Panc1 (cell line): ENCODE results near the gene GABRR1. TPM values are rescaled to one million over a fixed set of nuclear protein-coding genes. Genes with fewer than 3 reads are reported as not detected.

ENCODE experiments used
- ATAC-seq: fragments of 200-7000 bp; cut with Tn5 transposase; 2 replicates; pipeline ENCODE4 v1.9.1; 2020; ENCODE audit warnings: mild to moderate bottlenecking, moderate library complexity
- BruUV-seq: library from RNA; stranded (reverse); fragments of 400-500 nt; replicated peaks from 2 replicates; lab custom pipeline; 2021; lab: Mats Ljungman, UMichigan
- CTCF ChIA-PET: fragments of 300-600 bp; sonication (Branson Sonifier 250); formaldehyde crosslinking; loops from one replicate; lab custom pipeline; 2022; ENCODE audit warnings: antibody characterized with exemption; lab: Charles Lee
- POLR2A ChIA-PET: fragments of 300-600 bp; sonication (Branson Sonifier 250); formaldehyde crosslinking; loops from one replicate; lab custom pipeline; 2022; ENCODE audit warnings: antibody characterized with exemption; lab: Charles Lee
- DNase-seq: peaks from one replicate; pipeline ENCODE4 v3.0.0-alpha.2; 2010; ENCODE audit warnings: low read depth, low spot score
- H3K27ac ChIP-seq: 2 replicates; pipeline ENCODE4 v1.5.1; 2011; ENCODE audit warnings: mild to moderate bottlenecking, low read length, inconsistent platforms
- H3K27me3 ChIP-seq: fragments of 200-500 bp; sonication (Bioruptor generic); 2 replicates; pipeline ENCODE4 v1.6.0; 2014; ENCODE audit warnings: low read length, inconsistent platforms; ENCODE audit not compliant: control insufficient read depth, insufficient read depth
- H3K36me3 ChIP-seq: fragments of 200-500 bp; sonication (Bioruptor generic); 2 replicates; pipeline ENCODE4 v1.5.1; 2014; ENCODE audit warnings: inconsistent platforms, mild to moderate bottlenecking, low read length, moderate library complexity; ENCODE audit not compliant: control insufficient read depth, insufficient read depth
- H3K4me1 ChIP-seq: 2 replicates; pipeline ENCODE4 v1.5.1; 2011; ENCODE audit warnings: inconsistent platforms, mild to moderate bottlenecking, low read length, moderate library complexity; ENCODE audit not compliant: control insufficient read depth, insufficient read depth
- H3K4me3 ChIP-seq, 2 experiments: 2 replicates each; pipeline ENCODE4 v1.5.1; 2011 to 2012; ENCODE audit warnings: low read depth in 2 of 2, low read length in 2 of 2, mild to moderate bottlenecking in 2 of 2, inconsistent platforms in 1 of 2, moderate library complexity in 1 of 2
- H3K9me3 ChIP-seq: fragments of 200-500 bp; sonication (Bioruptor generic); 2 replicates; pipeline ENCODE4 v1.5.1; 2014; ENCODE audit warnings: low read depth, mild to moderate bottlenecking, inconsistent platforms, low read length, moderate library complexity; ENCODE audit not compliant: control insufficient read depth, insufficient read depth
- CTCF ChIP-seq: fragments of 450-650 bp; IDR thresholded peaks from 2 replicates; pipeline ENCODE4 v1.5.1; 2017; ENCODE audit warnings: mild to moderate bottlenecking
- POLR2AphosphoS5 ChIP-seq: IDR thresholded peaks from 2 replicates; pipeline ENCODE4 v1.6.1; 2012; ENCODE audit warnings: mild to moderate bottlenecking, low read depth, low read length, moderate library complexity
- REST ChIP-seq, 2 experiments: IDR thresholded peaks; 2 replicates each; pipeline ENCODE4 v1.6.1; 2011 to 2012; ENCODE audit warnings: low read depth in 2 of 2, control low read depth in 1 of 2, low read length in 1 of 2, mild to moderate bottlenecking in 1 of 2, moderate library complexity in 1 of 2; ENCODE audit not compliant: insufficient read depth in 1 of 2
- SIN3A ChIP-seq: IDR thresholded peaks from 2 replicates; pipeline ENCODE4 v1.6.1; 2012; ENCODE audit warnings: low read depth, mild to moderate bottlenecking, low read length, moderate library complexity, borderline replicate concordance; ENCODE audit not compliant: insufficient read depth
- TCF7L2 ChIP-seq: IDR thresholded peaks from 2 replicates; pipeline ENCODE4 v1.6.1; 2011; ENCODE audit warnings: mild to moderate bottlenecking, low read depth, low read length, inconsistent platforms
- in situ Hi-C: cut with HindIII; loops from 2 replicates; pipeline ENCODE4 v1.10.0; 2016; ENCODE audit warnings: low sequenced_read_pairs, low pct_unique_long_range_greater_than_20kb
- intact Hi-C: fragments of 100-400 bp; cut with micrococcal nuclease; formaldehyde crosslinking; loops from one replicate; pipeline ENCODE4 v1.10.0; 2022; ENCODE audit not compliant: unreplicated experiment
- total RNA-seq: library from RNA; stranded (reverse); gene quantifications from one replicate; pipeline ENCODE4 v1.2.1, GENCODE V29; 2021; ENCODE audit not compliant: unreplicated experiment

The GABRR1 gene
- total RNA-seq, 1 experiment from 2014 or later = not detected

GRCh38 chr6:89194559-89194958 is 22.6 kb downstream of the GABRR1 start:
- intact Hi-C loops = no loop called here
- no peak for TF ChIP-seq SIN3A
- no peak for TF ChIP-seq POLR2AphosphoS5
- TF ChIP-seq CTCF = no peak
- TF ChIP-seq TCF7L2 = no peak
- no peak for TF ChIP-seq REST (IDR thresholded peaks at IDR 0.05; ENCODE audit: insufficient read depth in 1 of 2, low read depth in 2 of 2, low read length in 1 of 2)
- H3K4me3 ChIP-seq = no peak overlapping the region
- H3K27ac ChIP-seq = no peak overlapping the region
- in situ Hi-C loops = no loop called here
- ATAC-seq = no peak
- H3K9me3 ChIP-seq = peaks cover 9% of the 10 kb centered on the region; the same call in 1 of the 2 replicates
- no peaks in the 10 kb centered on the region for H3K4me1 ChIP-seq
- peaks cover 4% of the 10 kb centered on the region; the same call in 1 of the 2 replicates for H3K27me3 ChIP-seq
- POLR2A ChIA-PET = no interaction called here
- CTCF ChIA-PET = interaction anchor here (0.7 kb wide), 1 partner anchor 182 kb away, joined by 3 read pairs; no protein-coding TSS in a partner anchor
- no peak for DNase-seq
- no peaks in the 10 kb centered on the region for H3K36me3 ChIP-seq
- no TSS peak for BruUV-seq

GRCh38 chr6:89190741-89191140 is 26.4 kb downstream of the GABRR1 start:
- TF ChIP-seq SIN3A (no peak), TCF7L2 (no peak), CTCF (no peak), POLR2AphosphoS5 (no peak), REST (IDR thresholded peaks at IDR 0.05; ENCODE audit: insufficient read depth in 1 of 2, low read depth in 2 of 2, low read length in 1 of 2) (no peak)
- no TSS peak for BruUV-seq
- intact Hi-C loops = no loop called here
- CTCF ChIA-PET = no interaction called here
- Histone ChIP-seq H3K27ac (no peak overlapping the region), H3K36me3 (no peaks in the 10 kb centered on the region), H3K4me3 (no peak overlapping the region), H3K9me3 (peaks cover 9% of the 10 kb centered on the region; the same call in 1 of the 2 replicates), H3K4me1 (no peaks in the 10 kb centered on the region), H3K27me3 (peaks cover 2% of the 10 kb centered on the region; the same call in 1 of the 2 replicates)
- POLR2A ChIA-PET = interaction anchor here (0.6 kb wide), 1 partner anchor 28 kb away, joined by 3 read pairs; no protein-coding TSS in a partner anchor
- DNase-seq (no peak), ATAC-seq (no peak)
- in situ Hi-C loops = no loop called here
